HCT116 (cell line): ENCODE measurements around the gene BMP8B. TPM values are rescaled to one million over a fixed set of nuclear protein-coding genes. Genes with fewer than 3 reads are reported as not detected.

Experiments used
- CBX3 ChIP-seq: IDR thresholded peaks from 2 replicates; pipeline ENCODE4 v1.6.1; 2012; ENCODE audit warnings: low read depth
- CEBPB ChIP-seq: IDR thresholded peaks from 2 replicates; pipeline ENCODE4 v1.6.1; 2012; ENCODE audit warnings: low read depth
- CTCF ChIP-seq, 3 experiments: fragments of 200-600 bp in 1 of 3; sonication (generic) in 1 of 3; IDR thresholded peaks in 2 of 3; conservative IDR thresholded peaks in 1 of 3; 2 replicates each; pipeline ENCODE4 v1.5.1; 2012 to 2017; ENCODE audit warnings: low read depth in 2 of 3, low read length in 2 of 3, antibody characterized with exemption in 1 of 3, borderline replicate concordance in 1 of 3, control low read depth in 1 of 3, mild to moderate bottlenecking in 1 of 3, mixed read lengths in 1 of 3, mixed run types in 1 of 3, moderate library complexity in 1 of 3; ENCODE audit not compliant: insufficient read depth in 1 of 3
- EZH2 ChIP-seq: fragments of 200-600 bp; sonication (generic); IDR thresholded peaks from 2 replicates; pipeline ENCODE4 v1.6.1; 2017; ENCODE audit warnings: antibody characterized with exemption, mixed run types
- FOSL1 ChIP-seq: IDR thresholded peaks from 2 replicates; pipeline ENCODE4 v1.6.1; 2012; ENCODE audit warnings: low read depth
- JUND ChIP-seq: IDR thresholded peaks from 2 replicates; pipeline ENCODE4 v1.6.1; 2012
- POLR2A ChIP-seq: IDR thresholded peaks from 2 replicates; pipeline ENCODE4 v1.7.0; 2011; ENCODE audit warnings: borderline replicate concordance; ENCODE audit not compliant: insufficient read depth, insufficient read length; ENCODE audit errors: extremely low read depth
- POLR2AphosphoS5 ChIP-seq: IDR thresholded peaks from 2 replicates; pipeline ENCODE4 v1.6.1; 2011; ENCODE audit warnings: mild to moderate bottlenecking, low read depth, low read length, moderate library complexity
- RAD21 ChIP-seq: IDR thresholded peaks from 2 replicates; pipeline ENCODE4 v1.6.1; 2012; ENCODE audit warnings: low read depth, mild to moderate bottlenecking
- SP1 ChIP-seq: IDR thresholded peaks from 2 replicates; pipeline ENCODE4 v1.6.1; 2012; ENCODE audit warnings: low read depth
- TCF7L2 ChIP-seq: IDR thresholded peaks from 2 replicates; pipeline ENCODE4 v1.7.0; 2011; ENCODE audit warnings: borderline replicate concordance, inconsistent platforms; ENCODE audit not compliant: insufficient read depth, insufficient read length; ENCODE audit errors: extremely low read depth
- ZNF274 ChIP-seq: fragments of 200-500 bp; sonication (Bioruptor generic); IDR thresholded peaks from 2 replicates; pipeline ENCODE4 v1.6.1; 2014; ENCODE audit warnings: mild to moderate bottlenecking, low read depth, low read length, inconsistent platforms
- total RNA-seq: library from RNA; stranded (reverse); gene quantifications from one replicate; pipeline ENCODE4 v1.2.1, GENCODE V29; 2021; ENCODE audit not compliant: unreplicated experiment
- TF ChIP-seq, protein P1 (sequence below): IDR thresholded peaks from 2 replicates; pipeline ENCODE4 v1.6.1; 2012
- TF ChIP-seq, protein P2 (sequence below): IDR thresholded peaks from 2 replicates; pipeline ENCODE4 v1.6.1; 2012

The BMP8B gene
- total RNA-seq, 1 experiment from 2014 or later, result 9.5 TPM

GRCh38 chr1:39799770-39800470, 11.3 kb upstream of the BMP8B start (continued):
- no peak; the same call in 1 of the 2 replicates for TF ChIP-seq POLR2AphosphoS5
- peak; percentile 35 for TF ChIP-seq FOSL1
- TF ChIP-seq SP1, result 0 out of 2 replicates have a peak, but pooled peaks have one; percentile 16
- no peak for TF ChIP-seq EZH2
- peak; percentile 74 for TF ChIP-seq RAD21
- no peak for TF ChIP-seq CBX3
- peak; percentile 77 to 85 (median 79) for TF ChIP-seq CTCF (IDR thresholded peaks at IDR 0.05 in 2 of 3, conservative IDR thresholded peaks at IDR 0.05 in 1 of 3; ENCODE audit: borderline replicate concordance in 1 of 3, insufficient read depth in 1 of 3, low read depth in 2 of 3, low read length in 2 of 3)
- no peak for TF ChIP-seq CEBPB
- TF ChIP-seq POLR2A, result no peak
- TF ChIP-seq, protein P1, sequence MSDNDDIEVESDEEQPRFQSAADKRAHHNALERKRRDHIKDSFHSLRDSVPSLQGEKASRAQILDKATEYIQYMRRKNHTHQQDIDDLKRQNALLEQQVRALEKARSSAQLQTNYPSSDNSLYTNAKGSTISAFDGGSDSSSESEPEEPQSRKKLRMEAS, result no peak
- TF ChIP-seq ZNF274, result no peak
- no peak; the same call in 1 of the 2 replicates for TF ChIP-seq JUND
- TF ChIP-seq, protein P2, sequence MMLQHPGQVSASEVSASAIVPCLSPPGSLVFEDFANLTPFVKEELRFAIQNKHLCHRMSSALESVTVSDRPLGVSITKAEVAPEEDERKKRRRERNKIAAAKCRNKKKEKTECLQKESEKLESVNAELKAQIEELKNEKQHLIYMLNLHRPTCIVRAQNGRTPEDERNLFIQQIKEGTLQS, result no peak
- no peak for TF ChIP-seq TCF7L2
